Activated CD8-positive, alpha-beta memory T cell treated with anti-CD3 and anti-CD28 coated beads, Interleukin-2, amount 50 U/mL, for 48 hours (primary cell): ENCODE results near the gene C12orf60.

Source experiments
- DNase-seq: peaks from one replicate; pipeline ENCODE4 v3.0.0-alpha.2; 2020

The C12orf60 gene

GRCh38 chr12:14777271-14777670 lies 26.2 kb upstream of the C12orf60 start:
- no peak for DNase-seq

DNA sequence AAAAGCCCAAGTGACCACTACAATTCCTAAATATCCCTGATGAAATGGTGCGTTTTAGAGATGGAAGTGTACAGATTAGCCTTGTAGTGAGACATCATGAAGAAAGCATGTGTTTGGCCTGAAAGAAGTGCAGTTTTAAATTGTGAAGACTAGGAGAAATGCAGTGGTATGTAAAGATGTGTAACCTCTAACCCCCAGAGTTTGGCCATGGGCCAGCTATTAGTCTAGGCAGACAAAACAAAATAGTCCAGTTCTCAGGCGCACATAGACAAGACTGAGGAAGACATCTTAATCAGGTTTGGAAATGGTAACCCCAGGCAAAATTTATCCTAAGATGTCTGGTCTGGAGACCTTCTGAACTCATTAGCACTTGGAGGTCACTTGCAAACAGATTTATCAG lies 23.6 kb upstream of the C12orf60 start:
- no peak for DNase-seq

DNA sequence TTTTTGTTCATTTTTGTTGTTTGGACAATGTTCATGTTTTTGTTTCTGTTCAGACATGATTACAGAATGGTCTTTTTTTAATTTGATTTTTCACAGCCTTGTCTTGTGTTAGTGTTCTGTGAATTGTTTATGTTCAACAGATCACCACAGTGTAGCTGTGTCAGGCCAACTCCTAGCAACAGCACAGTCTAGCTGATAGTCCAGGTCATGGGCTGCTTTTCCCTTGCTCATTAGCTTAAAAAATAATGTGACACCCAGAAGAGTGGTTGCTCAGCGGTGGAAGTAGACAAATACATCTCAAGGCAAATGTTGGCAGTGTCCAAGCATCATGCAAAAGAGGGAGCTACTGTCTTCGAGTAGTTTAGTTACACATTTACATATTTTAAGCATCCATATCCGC lies 22.6 kb upstream of the C12orf60 start:
- no peak for DNase-seq

- DNase-seq: no peak
Measured at GRCh38 chr12:14781563-14781962, 21.9 kb upstream of the C12orf60 start.

DNA sequence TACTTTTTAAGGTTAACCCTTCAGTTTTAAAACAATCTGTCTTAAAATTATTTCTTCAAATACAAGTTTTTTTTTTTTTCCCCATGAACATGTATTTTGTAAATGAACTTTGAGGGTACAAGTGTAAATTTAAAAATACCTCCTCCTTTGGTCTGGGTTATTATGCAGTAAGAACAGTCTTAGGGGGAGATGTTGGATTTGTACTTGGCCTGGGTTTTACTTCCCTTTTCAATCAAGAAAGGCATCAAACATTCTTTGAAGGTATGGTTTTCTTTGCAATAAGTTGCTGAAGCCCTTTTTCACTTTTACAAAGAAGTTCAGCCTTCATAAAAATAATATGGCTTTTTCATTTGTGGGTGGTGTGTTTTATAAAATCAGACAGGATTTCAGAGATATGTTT lies 20.7 kb upstream of the C12orf60 start:
- no peak for DNase-seq

DNA sequence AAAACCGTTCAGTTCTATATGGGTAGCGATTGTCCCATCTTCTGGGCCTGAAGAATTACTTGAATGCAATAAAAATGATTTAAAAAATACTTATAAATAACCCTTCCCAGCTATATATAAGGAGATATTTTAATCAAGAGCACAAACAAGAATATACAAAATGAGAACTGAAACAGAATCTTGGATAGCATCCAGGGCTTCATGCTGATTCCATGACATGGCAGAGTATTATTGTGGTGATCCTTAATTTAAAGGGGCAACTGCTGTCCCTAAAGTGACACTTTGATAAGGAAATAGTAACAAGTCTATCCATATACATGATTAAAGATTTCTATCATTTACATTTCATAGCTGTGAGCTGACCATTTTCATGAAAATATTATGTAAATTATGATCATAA lies 19.0 kb upstream of the C12orf60 start:
- no peak for DNase-seq

GRCh38 chr12:14785568-14785967 lies 17.9 kb upstream of the C12orf60 start:
- no peak for DNase-seq

GRCh38 chr12:14795028-14795448 lies 8.4 kb upstream of the C12orf60 start:
- no peak for DNase-seq

GRCh38 chr12:14802247-14802646 lies 1.2 kb upstream of the C12orf60 start:
- DNase-seq: no peak

- no peak for DNase-seq
Measured at GRCh38 chr12:14802721-14803010, 804 bp upstream of the C12orf60 start.

DNA sequence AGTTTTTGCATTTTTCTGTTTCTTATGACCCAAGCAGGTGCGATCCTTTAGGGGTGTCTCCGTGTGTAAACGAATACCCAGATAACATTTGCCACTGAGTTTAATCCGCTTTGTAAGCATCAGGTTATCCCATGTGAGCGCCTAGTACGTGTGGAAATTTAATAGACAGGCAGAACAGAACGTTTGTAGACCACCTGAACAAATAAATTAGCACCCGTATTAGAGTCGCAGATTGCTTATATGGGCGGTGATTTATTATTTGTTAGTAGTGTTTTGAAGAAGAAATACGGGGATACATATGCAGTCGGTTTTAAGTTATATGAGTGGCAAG lies 325 bp downstream of the C12orf60 start:
- no peak for DNase-seq

GRCh38 chr12:14810167-14810952 lies 6.9 kb downstream of the C12orf60 start:
- DNase-seq: no peak

GRCh38 chr12:14810953-14811483 lies 7.5 kb downstream of the C12orf60 start:
- no peak for DNase-seq

DNA sequence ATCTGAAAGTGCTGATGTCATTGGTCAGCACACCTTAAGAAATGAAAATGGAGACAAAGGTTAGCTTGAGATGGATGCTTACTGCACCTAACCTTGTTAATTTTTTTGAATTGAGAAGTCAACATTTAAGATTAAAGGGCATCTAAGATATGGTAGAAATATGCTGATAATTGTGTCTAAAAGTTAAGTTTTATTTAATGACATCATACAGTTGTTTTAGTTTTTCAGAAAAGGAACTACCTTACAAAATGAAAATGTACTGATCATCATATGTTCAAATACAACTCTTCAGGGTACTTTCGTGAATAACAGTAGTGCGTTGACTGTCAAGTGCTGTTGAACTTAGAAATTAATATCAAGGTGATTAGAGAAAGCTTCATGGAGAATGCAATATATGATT lies 8.0 kb downstream of the C12orf60 start:
- no peak for DNase-seq

DNA sequence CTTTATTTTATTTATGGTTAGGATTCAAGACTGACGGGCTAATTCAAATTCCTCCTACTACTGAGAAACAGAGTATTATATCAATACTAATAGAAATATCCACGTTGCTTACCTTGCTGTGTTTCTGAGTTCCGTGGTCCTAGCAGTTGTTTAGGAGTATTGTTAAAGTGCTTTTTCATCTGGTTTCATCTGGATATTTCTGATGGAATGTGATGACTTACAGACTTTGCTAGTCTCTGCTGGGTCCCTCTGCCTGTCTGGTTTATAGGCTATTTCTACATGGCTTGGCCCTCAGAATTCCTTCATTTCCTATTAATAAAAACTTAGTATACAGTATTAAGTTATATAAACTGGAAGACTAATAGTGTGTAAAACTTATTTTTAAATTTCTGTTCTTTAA lies 10.5 kb downstream of the C12orf60 start, which contains the start of gene SMCO3:
Gene SMCO3 (minus strand): TSS at position 169 of the 400 bp plus-strand sequence. CDS start 7,502 bp downstream, outside the sequence.
- no peak for DNase-seq

DNA sequence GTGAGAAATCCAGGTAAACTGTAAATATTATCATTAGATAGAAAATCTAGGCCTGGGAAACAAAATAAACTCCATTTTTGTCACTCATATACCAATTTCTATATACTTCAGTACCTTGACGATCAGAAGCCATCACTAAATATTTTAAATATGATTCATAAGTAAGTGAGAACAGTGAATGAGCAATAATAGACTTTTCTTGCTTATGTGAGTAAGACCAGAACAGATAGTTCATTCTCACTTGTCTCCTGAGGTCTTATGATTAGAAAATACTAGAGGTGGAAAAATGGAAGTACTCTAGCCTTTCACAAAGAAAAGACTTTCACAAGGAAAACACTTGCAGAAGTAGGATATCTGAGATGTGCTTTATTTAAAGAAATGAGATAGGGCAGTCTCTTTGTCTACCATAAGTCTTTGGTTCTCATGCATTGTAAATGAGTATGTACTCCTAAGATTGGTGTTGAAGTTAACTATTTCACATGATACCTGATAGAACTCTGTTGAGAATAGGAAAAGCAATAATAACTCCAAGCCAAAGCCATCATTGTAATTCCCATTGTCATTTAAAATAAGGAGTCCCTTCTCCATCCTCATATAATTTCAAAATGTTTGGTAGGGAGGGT lies 20.7 kb downstream of the C12orf60 start:
- DNase-seq: no peak

DNA sequence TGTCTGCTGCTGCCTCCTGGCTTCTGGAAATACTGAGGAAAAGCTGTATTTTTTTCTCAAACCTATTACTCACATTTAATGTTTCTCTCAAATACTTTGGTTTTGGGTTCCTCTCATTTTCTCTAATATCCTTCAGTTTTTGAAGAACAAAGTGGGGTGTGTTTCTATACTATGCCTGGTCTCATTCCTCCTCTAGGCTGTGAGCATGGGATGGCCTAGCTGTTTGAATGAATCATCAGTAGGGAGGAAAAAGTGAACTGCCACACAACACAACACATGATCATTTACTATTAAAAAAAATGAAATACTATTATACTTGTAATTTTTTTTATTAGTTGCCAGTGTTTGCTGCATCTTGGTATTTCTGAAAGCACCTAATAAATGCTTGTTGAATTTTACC lies 21.8 kb downstream of the C12orf60 start:
- no peak for DNase-seq

GRCh38 chr12:14826491-14826890 lies 23.0 kb downstream of the C12orf60 start:
- DNase-seq: no peak

DNA sequence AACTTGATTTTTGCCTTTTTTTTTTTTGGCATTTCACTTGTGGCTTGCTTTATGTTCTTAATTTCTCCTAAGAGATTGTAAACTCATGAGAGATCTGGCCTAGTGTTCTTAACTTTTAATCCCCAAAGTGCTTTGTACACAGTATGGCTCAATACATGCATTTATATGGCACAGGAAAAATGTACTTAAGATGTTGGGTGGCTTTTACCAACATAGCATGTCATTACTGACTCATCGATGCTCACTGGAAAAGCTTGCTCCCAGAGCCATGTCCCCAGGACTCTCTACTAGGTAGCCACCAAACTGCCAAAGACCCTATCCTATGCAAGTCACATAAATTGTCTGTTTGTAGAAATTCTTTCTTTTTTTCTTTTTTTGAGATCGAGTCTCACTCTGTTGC lies 23.6 kb downstream of the C12orf60 start:
- DNase-seq: no peak

DNA sequence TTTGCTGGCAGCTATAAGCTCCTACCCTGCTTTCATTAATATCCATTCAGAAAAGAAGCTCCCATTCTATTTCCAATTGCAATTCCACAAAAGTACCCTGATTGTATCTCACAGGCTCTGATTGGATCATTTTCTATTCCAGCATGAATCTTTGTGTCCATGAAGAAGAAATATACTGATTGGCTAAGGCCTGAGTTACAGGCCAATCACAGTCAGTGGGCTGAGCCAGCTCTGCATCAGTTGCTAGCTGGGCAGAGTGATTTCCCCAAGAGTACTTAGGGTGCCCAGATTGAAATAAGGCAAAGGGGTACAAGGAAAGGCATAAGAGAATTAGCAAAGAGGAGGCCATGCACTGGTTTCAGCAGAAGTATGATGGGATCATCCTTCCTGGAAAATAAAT lies 25.4 kb downstream of the C12orf60 start:
- DNase-seq: no peak

DNA sequence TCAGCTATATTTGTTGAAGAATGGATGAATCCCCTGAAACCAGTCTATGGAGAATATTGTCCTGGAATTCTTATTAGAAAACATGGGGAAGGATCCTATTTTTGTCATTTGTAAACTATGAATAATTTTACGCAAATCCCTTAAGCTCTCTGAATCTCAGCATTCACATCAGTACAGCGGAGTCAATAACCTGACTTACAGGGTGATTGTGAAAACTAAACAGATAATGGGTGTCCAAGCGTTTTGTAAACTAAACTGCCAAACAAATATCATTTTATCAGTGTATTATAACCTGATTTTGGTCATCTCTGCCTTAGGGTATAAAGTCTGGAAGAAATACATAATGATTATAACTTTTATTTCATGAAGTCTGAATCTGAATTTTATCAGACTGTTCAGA lies 29.9 kb downstream of the C12orf60 start:
- DNase-seq: no peak

DNA sequence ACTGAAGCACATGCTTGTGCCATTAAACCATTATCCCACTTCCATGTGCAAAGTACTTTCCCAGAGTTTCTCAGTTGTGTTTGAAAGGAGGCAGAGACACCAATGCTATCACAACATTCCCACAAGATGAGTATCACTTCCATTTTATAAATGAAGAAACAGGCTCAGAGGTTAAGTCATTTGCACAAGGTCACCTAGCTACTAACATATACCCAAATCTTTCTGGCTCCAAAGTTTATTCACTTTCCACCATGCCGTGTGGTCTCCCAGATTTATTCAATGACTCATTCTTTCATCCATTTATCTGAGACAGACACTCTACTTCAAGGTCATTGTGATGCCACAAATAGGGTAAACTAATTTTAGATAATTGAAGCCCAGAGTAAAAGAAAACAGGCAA lies 30.5 kb downstream of the C12orf60 start:
- DNase-seq: no peak

DNA sequence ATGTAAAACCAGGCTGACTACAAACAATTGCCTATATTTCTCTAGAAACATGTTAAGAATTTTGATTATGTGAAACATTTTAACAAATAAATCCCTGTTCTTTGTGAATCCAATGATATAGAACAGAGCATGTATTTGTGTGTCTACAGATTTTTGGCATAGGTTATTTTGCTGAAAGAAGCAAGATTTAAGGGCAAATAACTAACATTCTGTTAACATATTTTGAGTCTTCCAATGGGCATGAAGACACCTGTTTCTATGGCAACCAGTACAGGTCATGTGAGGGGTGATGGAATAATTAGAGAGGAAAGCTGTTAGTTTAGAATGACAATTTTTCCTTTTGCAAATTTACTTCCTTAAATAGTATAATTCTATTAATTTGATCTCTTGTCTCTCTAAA lies 31.0 kb downstream of the C12orf60 start:
- DNase-seq: no peak

DNA sequence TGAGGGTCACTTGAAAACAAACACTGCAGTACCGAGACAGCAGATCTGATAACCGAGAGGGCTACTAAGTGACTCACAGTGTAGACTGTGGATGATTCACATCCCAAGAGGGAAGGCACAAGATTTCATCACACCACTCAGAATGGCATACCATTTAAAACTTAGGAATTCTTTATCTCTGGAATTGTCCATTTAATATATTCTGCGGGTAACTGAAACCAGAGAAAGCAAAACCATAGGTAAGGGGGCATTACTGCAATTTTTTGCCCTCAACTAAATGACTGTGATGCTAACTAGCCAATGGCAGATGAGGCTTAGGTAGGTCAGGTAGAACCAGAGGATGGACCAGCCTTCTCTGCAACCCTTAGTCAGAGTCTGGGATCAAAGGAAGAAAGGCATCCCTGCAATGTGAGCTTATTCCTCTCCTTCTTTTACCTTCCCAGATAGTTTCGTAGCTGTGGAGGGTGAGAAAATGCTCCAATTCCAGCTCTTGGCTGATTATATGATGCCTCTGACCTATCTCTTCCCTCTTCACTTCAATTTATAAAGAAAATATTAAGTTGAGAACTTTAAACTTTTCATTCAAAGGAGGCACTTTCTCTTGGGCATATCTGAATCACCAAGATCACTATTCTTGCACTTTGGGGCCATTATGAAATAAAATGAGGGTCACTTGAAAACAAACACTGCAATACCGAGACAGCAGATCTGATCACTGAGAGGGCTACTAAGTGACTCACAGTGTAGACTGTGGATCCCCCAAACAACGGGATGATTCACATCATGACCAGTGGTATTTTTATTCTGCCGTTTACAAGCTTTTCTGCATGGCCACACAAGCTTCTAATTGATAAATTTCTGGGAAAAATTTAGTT lies 33.1 kb downstream of the C12orf60 start:
- no peak for DNase-seq
